PC-9 (cell line): ENCODE results near the gene PPP2R5C. TPM values are rescaled to one million over a fixed set of nuclear protein-coding genes. Genes with fewer than 3 reads are reported as not detected.

Experiments used
- BruUV-seq: library from RNA; stranded (reverse); fragments of 400-500 nt; replicated peaks from 2 replicates; lab custom pipeline; 2021; lab: Mats Ljungman, UMichigan
- CTCF ChIA-PET: fragments of 300-600 bp; sonication (Branson Sonifier 250); formaldehyde crosslinking; loops from one replicate; lab custom pipeline; 2022; ENCODE audit warnings: antibody characterized with exemption; lab: Charles Lee
- POLR2A ChIA-PET: fragments of 300-600 bp; sonication (Branson Sonifier 250); formaldehyde crosslinking; loops from one replicate; lab custom pipeline; 2022; ENCODE audit warnings: antibody characterized with exemption; ENCODE audit not compliant: unreplicated experiment; lab: Charles Lee
- DNase-seq, 2 experiments: peaks; one replicate each; pipeline versions ENCODE4 v3.0.0 to v3.0.0-alpha.2; 2015 to 2022; ENCODE audit warnings: mixed read lengths in 1 of 2
- H2AFZ ChIP-seq: fragments of 200-600 bp; sonication (generic); 2 replicates; pipeline ENCODE4 v1.8.1; 2017; ENCODE audit warnings: antibody characterized with exemption
- H3F3A ChIP-seq: fragments of 200-600 bp; sonication (generic); 2 replicates; pipeline ENCODE4 v1.8.1; 2017; ENCODE audit warnings: antibody characterized with exemption, mild to moderate bottlenecking, low read depth; ENCODE audit not compliant: insufficient read depth
- H3K27ac ChIP-seq: fragments of 200-600 bp; sonication (generic); 2 replicates; pipeline ENCODE4 v1.6.1; 2016; ENCODE audit warnings: mixed run types
- H3K27me3 ChIP-seq: fragments of 200-600 bp; sonication (generic); 2 replicates; pipeline ENCODE4 v1.6.1; 2016; ENCODE audit warnings: low read depth, mixed run types; ENCODE audit not compliant: insufficient read depth
- H3K36me3 ChIP-seq: fragments of 200-600 bp; sonication (generic); 2 replicates; pipeline ENCODE4 v1.6.1; 2016; ENCODE audit warnings: low read depth, mixed run types
- H3K4me1 ChIP-seq: fragments of 200-600 bp; sonication (generic); replicated peaks from 2 replicates; pipeline ENCODE4 v1.6.1; 2016; ENCODE audit warnings: mixed run types; ENCODE audit not compliant: insufficient read depth
- H3K4me2 ChIP-seq: fragments of 200-600 bp; sonication (generic); 2 replicates; pipeline ENCODE4 v1.6.1; 2017; ENCODE audit warnings: mixed run types
- H3K4me3 ChIP-seq: fragments of 200-600 bp; sonication (generic); 2 replicates; pipeline ENCODE4 v1.6.1; 2016; ENCODE audit warnings: mixed run types
- H3K79me2 ChIP-seq: fragments of 200-600 bp; sonication (generic); 2 replicates; pipeline ENCODE4 v1.6.1; 2017; ENCODE audit warnings: low read depth, mixed run types
- H3K9me2 ChIP-seq: fragments of 200-600 bp; sonication (generic); 2 replicates; pipeline ENCODE4 v1.8.1; 2017; ENCODE audit warnings: mild to moderate bottlenecking; ENCODE audit not compliant: insufficient read depth
- H3K9me3 ChIP-seq: fragments of 200-600 bp; sonication (generic); 2 replicates; pipeline ENCODE4 v1.8.1; 2016; ENCODE audit warnings: low read depth; ENCODE audit not compliant: insufficient read depth
- H4K20me1 ChIP-seq: fragments of 200-600 bp; sonication (generic); 2 replicates; pipeline ENCODE4 v1.8.1; 2017; ENCODE audit not compliant: insufficient read depth
- CTCF ChIP-seq: fragments of 200-600 bp; sonication (generic); conservative IDR thresholded peaks from 2 replicates; pipeline ENCODE4 v1.6.1; 2017; ENCODE audit warnings: mixed run types, antibody characterized with exemption, mild to moderate bottlenecking, moderate library complexity
- EZH2 ChIP-seq: fragments of 200-600 bp; sonication (generic); IDR thresholded peaks from 2 replicates; pipeline ENCODE4 v1.8.0; 2017; ENCODE audit warnings: antibody characterized with exemption, low read depth
- intact Hi-C: fragments of 100-400 bp; cut with micrococcal nuclease; formaldehyde crosslinking; loops from one replicate; pipeline ENCODE4 v1.10.0; 2022; ENCODE audit not compliant: unreplicated experiment
- total RNA-seq: library from RNA; stranded (reverse); gene quantifications from 2 replicates; pipeline ENCODE4 v1.2.3, GENCODE V29; 2021

PPP2R5C gene
- total RNA-seq, 1 experiment from 2014 or later: 401 TPM

GRCh38 chr14:101895256-101895655 is 133.7 kb downstream of the PPP2R5C start:
- intact Hi-C loops: loop anchor here (5.0 kb wide), 1 partner anchor 123 kb away; no protein-coding TSS in a partner anchor
- no peak overlapping the region for H2AFZ ChIP-seq
- no peaks in the 10 kb centered on the region for H3K4me1 ChIP-seq
- peaks cover 49% of the 10 kb centered on the region for H3K36me3 ChIP-seq
- H3K27ac ChIP-seq: no peak overlapping the region
- no peaks in the 10 kb centered on the region for H3K79me2 ChIP-seq
- no peaks in the 10 kb centered on the region for H4K20me1 ChIP-seq
- CTCF ChIA-PET: no interaction called here
- peaks cover 11% of the 10 kb centered on the region; the same call in 1 of the 2 replicates for H3F3A ChIP-seq
- no peak overlapping the region for H3K4me3 ChIP-seq
- no peak for DNase-seq
- H3K9me3 ChIP-seq: no peaks in the 10 kb centered on the region
- BruUV-seq: no TSS peak
- H3K4me2 ChIP-seq: no peak overlapping the region
- no peaks in the 10 kb centered on the region for H3K9me2 ChIP-seq
- no peaks in the 10 kb centered on the region for H3K27me3 ChIP-seq
- TF ChIP-seq EZH2: no peak
- no peak for TF ChIP-seq CTCF
- POLR2A ChIA-PET: no interaction called here

- peaks cover 11% of the 10 kb centered on the region; the same call in 1 of the 2 replicates for H3F3A ChIP-seq
- no peak overlapping the region for H3K27ac ChIP-seq
- no peaks in the 10 kb centered on the region for H3K79me2 ChIP-seq
- TF ChIP-seq CTCF: no peak
- no peak overlapping the region for H3K4me3 ChIP-seq
- H3K27me3 ChIP-seq: no peaks in the 10 kb centered on the region
- ChIA-PET CTCF (no interaction called here), POLR2A (no interaction called here)
- H3K9me3 ChIP-seq: no peaks in the 10 kb centered on the region
- no peaks in the 10 kb centered on the region for H3K9me2 ChIP-seq
- no peaks in the 10 kb centered on the region for H3K4me1 ChIP-seq
- no peak overlapping the region for H3K4me2 ChIP-seq
- no TSS peak for BruUV-seq
- peaks cover 64% of the 10 kb centered on the region for H3K36me3 ChIP-seq
- DNase-seq: no peak
- intact Hi-C loops: loop anchor here (5.0 kb wide), 1 partner anchor 125 kb away; no protein-coding TSS in a partner anchor
- H4K20me1 ChIP-seq: no peaks in the 10 kb centered on the region; the same call in 1 of the 2 replicates
- H2AFZ ChIP-seq: no peak overlapping the region
Observed at GRCh38 chr14:101897326-101897725, 135.8 kb downstream of the PPP2R5C start.

GRCh38 chr14:101898416-101898815 is 136.9 kb downstream of the PPP2R5C start:
- Histone ChIP-seq H3K27me3 (no peaks in the 10 kb centered on the region), H3K36me3 (peaks cover 57% of the 10 kb centered on the region), H2AFZ (no peak overlapping the region), H3K4me2 (no peak overlapping the region), H4K20me1 (no peaks in the 10 kb centered on the region; the same call in 1 of the 2 replicates), H3K9me3 (no peaks in the 10 kb centered on the region), H3K4me3 (no peak overlapping the region), H3K9me2 (no peaks in the 10 kb centered on the region), H3K79me2 (no peaks in the 10 kb centered on the region), H3K27ac (no peak overlapping the region), H3F3A (peaks cover 10% of the 10 kb centered on the region; the same call in 1 of the 2 replicates), H3K4me1 (no peaks in the 10 kb centered on the region)
- intact Hi-C loops: loop anchor here (5.0 kb wide), 1 partner anchor 126 kb away; no protein-coding TSS in a partner anchor
- no peak for DNase-seq
- ChIA-PET POLR2A (no interaction called here), CTCF (interaction anchor here (0.7 kb wide), 1 partner anchor 120 kb away, joined by 3 read pairs; no protein-coding TSS in a partner anchor)
- no peak for TF ChIP-seq CTCF
- no peak for TF ChIP-seq EZH2
- BruUV-seq: no TSS peak
